NCI-H446 treated with DMSO at 0.1 percent for 48 hours (cell line): Measurements from ENCODE around the gene TMEM141.

ENCODE experiments used
- DNase-seq: peaks from one replicate; lab custom pipeline; 2025; lab: John Stamatoyannopoulos, UW

TMEM141 gene

GRCh38 chr9:136790640-136791515 lies at the start of gene TMEM141:
TMEM141 (plus strand) TSS chr9:136791344; CDS start chr9:136791371, 27 bp downstream.
- peak; percentile 95 for DNase-seq

DNA sequence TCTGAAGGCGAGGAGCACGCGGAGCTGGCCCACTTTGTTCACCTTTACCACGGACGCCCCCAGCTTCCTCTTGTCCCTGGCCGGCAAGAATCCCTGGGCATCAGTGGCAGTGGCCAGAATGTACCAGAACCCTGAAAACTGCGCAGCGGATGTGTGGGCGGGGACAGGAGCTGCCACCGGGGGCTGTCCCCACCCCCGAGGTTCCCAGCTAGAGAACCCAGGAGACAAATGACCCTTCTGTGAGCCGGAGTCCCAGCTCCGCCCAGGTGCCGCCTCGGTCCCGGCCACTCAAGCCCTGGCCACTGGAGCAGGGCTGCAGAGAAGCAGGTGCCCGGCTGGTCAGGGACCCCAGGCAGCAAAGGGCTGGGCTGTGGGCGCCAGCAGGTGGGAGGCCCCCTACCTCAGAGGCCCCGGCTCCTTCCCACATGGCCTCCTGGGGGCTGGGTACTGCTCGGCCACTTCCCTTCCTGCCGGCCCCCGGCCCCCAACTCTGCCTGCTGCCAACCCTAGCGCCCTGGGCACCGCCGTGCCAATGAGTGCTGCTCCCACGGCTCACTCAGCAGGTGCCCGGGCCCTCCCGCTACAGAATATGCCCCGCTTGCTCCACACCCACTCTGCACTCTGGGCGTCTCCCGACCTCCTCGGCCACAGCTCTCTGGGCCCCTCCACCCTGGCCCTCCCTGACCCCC lies 49.1 kb upstream of the TMEM141 start:
- no peak for DNase-seq

DNA sequence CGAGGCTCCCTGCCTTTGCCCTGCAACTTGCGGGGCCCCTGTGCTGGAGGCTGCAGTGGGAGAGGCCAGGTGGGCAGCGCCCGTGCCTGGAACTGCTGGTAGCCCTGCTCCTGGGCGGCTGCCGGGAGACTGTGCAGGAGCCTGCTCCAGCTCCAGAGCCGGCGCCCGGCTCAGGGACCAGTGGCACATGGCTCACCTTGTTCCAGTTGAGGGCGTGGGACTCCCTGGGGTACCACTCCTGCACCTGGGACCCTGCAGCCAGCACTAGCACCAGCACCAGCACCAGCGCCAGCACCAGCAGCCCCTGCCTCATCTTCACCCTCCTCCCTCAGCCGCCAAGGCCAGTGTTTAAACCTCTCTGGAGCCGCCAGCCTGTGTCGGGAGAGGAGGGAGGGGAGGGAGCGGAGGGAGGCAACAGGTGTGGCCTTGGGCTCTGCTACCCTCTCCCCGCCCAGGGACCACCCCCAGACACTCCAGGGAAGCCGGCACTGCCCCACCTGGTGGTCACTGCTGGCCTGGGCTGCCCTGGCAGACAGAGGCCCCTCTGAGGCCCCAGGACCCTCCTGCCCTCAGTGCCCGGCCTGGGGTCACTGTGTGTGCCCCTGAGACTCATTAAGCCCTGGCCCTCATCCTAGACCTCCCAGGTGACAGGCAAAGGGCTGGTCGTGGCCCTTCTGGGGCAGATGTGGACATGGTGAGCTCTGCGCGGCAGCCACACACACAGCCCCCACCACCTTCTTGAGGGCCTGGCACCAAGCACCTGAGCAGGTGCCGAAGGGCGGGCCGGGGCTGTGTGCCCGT lies 48.4 kb upstream of the TMEM141 start, which contains the start of gene LCN10:
TSS of gene LCN10 (minus strand) at position 350 of the 801 bp plus-strand sequence. CDS start at position 313, 37 bp downstream.
- no peak for DNase-seq

- no peak for DNase-seq
Observed at GRCh38 chr9:136743639-136744211, 47.4 kb upstream of the TMEM141 start.

- DNase-seq = no peak
Observed at GRCh38 chr9:136744773-136745172, 46.4 kb upstream of the TMEM141 start.

DNA sequence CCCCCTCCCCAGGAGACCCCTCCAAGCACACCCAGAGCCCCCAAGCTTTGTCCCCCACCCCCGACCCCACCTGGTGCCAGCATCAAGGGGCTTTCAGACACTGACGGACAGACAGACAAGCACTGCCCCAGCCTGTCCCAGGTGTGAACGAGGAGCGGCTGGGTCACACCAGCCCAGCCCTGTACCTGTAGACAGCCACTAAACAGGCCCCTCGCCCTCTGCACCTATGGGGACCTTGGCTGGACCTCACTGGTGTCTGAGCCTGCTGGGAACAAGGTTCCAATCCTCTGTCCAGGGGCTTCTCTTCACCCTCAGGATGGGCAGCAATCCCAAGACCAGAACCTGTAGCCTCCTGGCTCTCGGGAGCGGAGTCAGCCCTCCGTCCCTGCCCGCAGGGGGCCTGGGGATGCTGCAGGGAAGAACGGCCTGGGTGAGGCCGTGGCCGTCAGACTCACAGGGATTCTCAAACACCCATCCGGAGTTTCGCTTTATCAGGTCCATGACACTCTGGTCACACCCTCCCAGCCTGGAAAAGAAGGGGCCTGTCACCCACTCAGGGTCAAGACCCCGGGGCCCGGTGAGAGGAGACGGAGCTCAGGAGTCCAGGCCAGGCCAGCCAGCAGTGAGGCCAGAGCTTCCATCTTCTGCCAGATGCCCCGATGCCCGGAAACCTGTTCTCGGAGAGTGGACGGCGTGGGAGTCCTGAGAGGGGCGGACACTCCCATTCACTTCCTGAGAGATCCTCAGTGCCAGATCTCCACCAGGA lies 45.6 kb upstream of the TMEM141 start:
- DNase-seq = no peak

DNA sequence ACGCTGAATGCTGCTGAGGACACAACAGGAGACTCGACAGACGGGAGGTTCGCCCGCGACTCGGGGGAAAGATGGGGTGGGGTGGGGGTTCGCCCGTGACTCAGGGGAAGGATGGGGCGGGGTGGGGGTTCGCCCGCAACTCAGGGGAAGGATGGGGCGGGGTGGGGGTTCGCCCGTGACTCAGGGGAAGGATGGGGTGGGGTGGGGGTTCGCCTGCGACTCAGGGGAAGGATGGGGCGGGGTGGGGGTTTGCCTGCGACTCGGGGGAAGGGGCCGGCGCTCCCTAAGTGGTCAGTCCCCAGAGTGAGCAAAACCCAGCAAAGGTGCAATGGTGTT lies 45.0 kb upstream of the TMEM141 start:
- no peak for DNase-seq

DNA sequence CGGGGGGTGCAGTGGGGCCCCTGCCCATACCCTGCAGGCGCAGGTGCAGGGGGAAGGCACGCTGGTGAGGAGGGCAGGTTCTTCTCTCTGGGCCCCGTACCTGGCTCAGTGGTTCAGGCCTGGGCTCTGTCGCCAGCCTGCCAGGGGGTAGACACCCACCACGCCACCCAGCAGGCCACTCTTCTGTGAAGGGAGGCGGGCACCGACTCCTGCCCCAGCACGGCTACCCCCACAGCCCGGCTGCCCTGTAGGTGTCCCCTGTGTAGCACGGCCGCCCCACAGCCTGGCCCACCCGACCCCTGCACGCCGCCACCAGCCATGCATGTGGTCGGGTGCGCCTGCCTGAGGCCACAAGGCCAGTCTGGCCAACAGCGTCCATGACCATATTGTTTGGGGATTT lies 44.5 kb upstream of the TMEM141 start:
- DNase-seq = no peak

- DNase-seq = no peak
Observed at GRCh38 chr9:136747161-136748060, 43.7 kb upstream of the TMEM141 start.

GRCh38 chr9:136748201-136748600 lies 42.9 kb upstream of the TMEM141 start, which contains the start of gene LCN6:
LCN6 (minus strand) TSS chr9:136748525; CDS start chr9:136748483, 42 bp downstream.
- DNase-seq = no peak

- DNase-seq = no peak
Observed at GRCh38 chr9:136748666-136749611, 42.2 kb upstream of the TMEM141 start.

DNA sequence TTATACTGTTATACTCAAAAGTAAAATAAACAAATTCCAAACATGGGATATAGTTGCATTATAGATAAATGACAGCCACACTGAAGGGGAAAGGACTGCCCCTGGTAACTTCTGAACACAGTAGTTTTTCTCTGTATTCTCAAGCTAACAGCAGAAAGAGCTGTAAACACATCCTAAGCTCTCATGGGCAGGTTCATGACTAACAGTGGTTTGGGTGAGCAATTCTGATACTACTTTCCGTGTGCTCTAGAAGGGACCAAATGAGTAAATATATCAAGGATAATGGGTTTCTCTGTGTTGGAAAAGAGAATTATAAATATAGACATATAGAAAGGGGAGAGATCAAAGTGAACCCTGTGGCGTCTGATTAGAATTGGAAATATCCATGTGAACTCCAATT lies 40.6 kb upstream of the TMEM141 start:
- no peak for DNase-seq

GRCh38 chr9:136751244-136751643 lies 39.9 kb upstream of the TMEM141 start:
- DNase-seq = no peak

DNA sequence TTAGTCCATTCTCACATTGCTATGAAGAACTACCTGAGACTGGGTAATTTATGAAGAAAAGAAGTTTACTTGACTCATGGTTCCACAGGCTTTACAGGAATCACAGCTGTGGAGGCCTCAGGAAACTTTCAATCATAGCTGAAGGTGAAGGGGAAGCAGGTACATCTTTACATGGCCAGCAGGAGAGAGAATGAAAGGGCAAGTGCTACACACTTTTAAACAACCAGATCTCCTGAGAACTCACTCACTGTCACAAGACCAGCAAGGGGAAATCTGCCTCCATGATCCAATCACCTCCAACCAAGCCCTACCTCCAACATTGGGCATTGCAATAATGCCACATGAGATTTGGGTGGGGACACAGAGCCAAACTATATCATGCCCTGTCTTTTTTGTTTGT lies 39.3 kb upstream of the TMEM141 start:
- no peak for DNase-seq

DNA sequence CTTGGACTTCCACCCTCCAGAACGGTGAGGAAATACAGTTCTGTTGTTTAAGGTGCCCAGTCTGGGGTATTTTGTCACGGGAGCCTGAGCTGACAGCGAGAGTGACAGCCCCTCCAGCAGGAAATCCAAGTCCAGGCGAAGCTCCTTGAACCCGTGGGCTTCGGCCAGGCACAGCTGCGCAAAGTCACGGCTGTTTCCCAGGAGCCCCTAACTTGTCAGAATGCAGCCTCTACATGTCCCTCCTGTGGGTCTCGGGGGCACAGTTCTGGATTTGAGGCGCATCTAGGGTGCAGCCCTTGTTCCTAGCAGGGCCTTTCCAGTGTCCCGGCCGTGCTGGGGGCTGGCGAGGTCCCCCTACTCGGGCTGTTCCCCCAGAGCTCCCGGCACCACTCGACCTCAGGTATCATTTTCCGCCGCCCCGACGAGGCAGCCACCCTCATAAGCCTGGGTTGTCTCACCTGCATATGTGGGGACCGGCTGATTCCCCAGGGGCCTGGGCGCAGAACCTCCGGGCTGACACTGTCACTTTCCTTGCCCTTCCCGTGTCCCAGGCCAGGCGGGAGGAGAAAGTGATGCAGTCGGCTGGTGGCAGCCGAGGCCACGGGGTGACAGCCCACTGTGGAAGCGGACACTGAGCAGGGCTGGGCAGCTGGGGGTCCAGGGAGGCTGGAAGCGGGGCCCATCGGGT lies 37.6 kb upstream of the TMEM141 start:
- no peak for DNase-seq

DNA sequence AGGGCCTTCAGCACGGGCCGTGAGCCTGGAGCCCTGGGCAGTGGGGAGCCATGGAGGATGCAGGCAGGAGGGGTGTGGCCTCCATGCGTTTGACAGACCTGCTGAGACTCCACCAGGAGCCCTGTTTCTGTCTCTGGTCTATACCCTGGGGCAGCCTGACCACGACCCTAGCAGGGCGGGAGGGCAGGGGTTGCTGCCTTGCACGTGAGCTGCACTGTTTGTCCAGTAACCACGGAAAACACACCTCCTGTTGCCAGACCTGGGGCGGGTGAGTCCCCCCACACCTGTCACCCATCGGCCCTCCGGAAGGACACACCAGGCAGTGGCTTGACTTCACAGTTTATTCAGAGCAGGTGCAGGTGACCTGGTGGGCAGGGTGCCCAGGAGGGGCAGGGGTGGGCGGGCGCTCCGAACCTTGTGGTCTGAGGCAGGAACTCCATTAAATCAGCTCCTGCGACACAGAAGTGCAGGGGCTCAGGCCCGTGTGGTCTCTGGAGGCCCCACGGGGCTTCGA lies 37.0 kb upstream of the TMEM141 start:
- DNase-seq = no peak

DNA sequence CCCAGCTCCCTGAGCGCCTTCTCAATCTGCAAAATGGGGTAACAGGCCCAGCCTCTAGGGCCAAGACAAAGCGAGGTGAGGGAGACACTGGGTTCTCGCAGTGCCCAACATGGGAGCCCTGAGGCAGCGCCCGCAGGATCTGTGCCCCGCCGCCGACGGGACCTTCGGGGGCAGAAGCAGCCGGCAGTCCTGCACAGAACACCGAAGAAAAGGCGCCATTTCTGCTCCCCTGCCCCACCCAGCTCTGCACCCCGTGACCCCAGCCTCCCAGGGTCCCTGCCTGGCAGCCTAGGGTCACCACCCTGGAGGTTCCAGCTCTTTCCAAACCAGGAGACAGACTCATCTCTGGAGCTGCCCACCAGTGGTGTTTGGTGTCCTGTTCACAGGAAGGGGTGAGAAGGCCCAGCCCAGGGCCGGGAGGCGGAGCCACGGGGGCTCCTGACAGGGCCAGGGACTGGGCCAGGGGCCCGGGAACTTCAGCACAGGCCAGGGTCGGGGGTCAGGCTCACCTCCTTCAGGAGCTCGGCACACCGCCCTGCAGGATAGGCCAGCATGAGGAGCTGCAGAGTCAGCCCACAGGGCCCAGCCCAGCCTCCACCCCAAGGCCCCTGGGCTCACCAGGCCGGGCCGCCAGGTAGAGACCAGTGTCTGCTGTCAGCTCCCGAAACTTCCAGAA lies 36.4 kb upstream of the TMEM141 start:
- no peak for DNase-seq
